MG63 (cell line): ENCODE measurements around the gene FOXO3. TPM values are rescaled to one million over a fixed set of nuclear protein-coding genes. Genes with fewer than 3 reads are reported as not detected.

Experiments
- DNase-seq: peaks from one replicate; pipeline ENCODE4 v3.0.0-alpha.2; 2020
- H3K27me3 ChIP-seq: fragments of 250-450 bp; sonication (Bioruptor Pico); 2 replicates; pipeline ENCODE4 v1.5.1; 2020; ENCODE audit warnings: mild to moderate bottlenecking, moderate library complexity
- H3K36me3 ChIP-seq: fragments of 250-450 bp; sonication (Bioruptor Pico); 2 replicates; pipeline ENCODE4 v1.5.1; 2020; ENCODE audit warnings: mild to moderate bottlenecking, moderate library complexity
- H3K4me3 ChIP-seq: fragments of 250-450 bp; sonication (Bioruptor Pico); 2 replicates; pipeline ENCODE4 v1.5.1; 2020; ENCODE audit warnings: mild to moderate bottlenecking, moderate library complexity
- H3K9me3 ChIP-seq: fragments of 250-450 bp; sonication (Bioruptor Pico); 2 replicates; pipeline ENCODE4 v1.5.1; 2020; ENCODE audit warnings: mild to moderate bottlenecking, moderate library complexity
- total RNA-seq: library from RNA; depleted of rRNA; stranded (reverse); fragments of >200 nt; shearing (Covaris generic); gene quantifications from 2 replicates; pipeline ENCODE4 v1.2.3, GENCODE V29; 2014; ENCODE audit warnings: low replicate concordance

Gene FOXO3
- total RNA-seq, 1 experiment from 2014 or later = 14.9 TPM

DNA sequence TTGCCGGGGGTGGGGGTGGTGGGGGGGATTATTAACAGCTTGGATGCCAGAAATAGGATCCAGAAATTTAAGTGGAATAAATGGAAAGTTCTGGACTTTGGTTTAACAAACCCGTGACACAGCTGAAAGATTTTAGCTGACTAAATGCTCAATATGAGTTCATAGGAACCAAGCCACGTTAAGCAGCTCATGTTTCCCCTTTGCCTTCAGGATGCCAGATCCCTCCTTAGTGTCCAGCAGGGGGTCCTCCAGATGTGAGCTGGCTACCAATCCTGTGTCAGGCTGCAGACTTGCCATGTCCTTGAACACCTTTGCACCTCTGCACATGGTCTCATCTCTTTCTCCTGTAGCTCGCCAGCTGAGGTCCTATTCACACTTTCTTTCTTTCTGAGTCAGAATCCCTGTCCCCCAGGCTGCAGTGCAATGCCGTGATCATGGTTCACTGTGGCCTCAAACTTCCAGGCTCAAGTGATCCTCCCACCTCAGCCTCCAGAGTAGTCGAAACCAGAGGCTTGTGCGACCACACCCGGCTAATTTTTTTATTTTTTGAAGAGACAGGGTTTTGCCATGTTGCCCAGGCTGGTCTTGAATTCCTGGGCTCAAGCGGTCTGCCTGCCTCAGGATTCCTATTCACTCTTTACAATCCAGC lies 154.2 kb downstream of the FOXO3 start:
- Histone ChIP-seq H3K4me3 (no peak overlapping the region), H3K9me3 (no peaks in the 10 kb centered on the region), H3K36me3 (no peaks in the 10 kb centered on the region), H3K27me3 (no peaks in the 10 kb centered on the region)
- DNase-seq = no peak

DNA sequence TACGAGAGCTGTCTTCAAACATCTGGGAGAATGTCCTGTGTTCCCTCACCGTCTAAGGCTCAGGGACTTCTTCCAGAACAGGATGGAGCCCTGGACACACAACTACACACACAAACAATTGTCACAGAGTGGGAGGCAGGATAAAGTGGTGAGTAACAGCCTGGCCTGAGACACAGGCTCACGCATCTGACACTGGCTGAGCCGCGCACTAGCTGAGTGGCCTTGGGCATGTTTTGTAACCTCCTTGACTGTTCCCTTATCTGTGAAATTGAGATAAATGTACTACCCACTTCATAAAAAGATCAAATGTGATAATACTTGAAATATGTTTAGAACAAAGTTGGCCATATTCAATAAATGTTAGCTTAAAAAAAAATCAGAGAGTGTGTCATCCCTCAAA lies 155.1 kb downstream of the FOXO3 start:
- Histone ChIP-seq H3K9me3 (no peaks in the 10 kb centered on the region), H3K27me3 (no peaks in the 10 kb centered on the region), H3K4me3 (no peak overlapping the region), H3K36me3 (no peaks in the 10 kb centered on the region)
- no peak for DNase-seq

DNA sequence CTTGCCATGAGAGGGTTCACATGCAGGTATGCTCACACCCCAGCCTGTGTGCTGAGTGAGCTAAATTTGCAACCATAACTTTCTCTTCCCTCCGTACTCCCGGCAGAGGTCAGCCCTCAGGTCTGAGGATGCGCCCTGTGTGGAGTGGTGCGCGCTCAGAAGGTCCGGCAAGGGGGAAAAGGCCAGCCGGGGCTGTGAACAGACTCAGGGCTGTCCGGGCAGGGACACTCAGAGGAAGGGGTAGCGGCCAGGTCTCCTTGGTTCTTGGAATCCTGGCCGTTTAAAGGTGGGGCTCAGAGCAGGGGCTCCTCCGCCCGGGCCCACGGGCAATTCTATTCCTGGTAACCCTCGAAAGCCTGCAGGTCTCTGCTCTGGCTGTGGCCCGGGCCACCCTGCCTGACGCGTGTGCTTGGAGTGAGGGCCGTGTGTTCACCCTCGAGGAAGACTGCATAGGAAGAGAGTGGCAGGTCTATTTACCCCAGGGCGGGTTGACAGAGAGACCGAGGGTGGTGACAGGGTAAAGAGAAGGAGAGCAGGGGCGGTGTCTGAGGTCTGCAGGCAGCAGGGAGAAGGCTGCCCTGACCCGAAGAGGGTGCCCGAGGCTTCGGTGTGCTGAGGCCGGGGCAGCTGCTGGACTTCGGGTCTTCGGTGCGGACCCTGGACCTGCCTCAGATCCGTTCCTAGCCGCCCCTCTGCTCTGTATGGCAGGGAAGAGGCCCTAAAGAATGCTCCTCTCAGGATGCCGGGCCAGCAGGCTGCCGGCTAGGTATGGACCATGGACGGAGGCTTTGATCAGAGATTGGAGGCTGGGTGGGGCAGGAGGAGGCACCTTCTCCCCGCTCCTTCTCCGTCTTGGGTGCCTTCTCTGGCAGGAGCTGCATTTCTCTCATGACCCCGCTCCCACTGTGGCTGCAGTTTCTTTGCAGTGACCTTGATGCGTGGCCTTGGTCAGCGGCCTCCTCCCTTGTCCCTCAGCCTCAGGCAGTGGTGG lies 156.4 kb downstream of the FOXO3 start:
- Histone ChIP-seq H3K9me3 (no peaks in the 10 kb centered on the region), H3K27me3 (no peaks in the 10 kb centered on the region), H3K36me3 (no peaks in the 10 kb centered on the region), H3K4me3 (no peak overlapping the region)
- no peak for DNase-seq

GRCh38 chr6:108719477-108719876 lies 158.8 kb downstream of the FOXO3 start:
- DNase-seq = no peak
- Histone ChIP-seq H3K4me3 (no peak overlapping the region), H3K9me3 (no peaks in the 10 kb centered on the region), H3K27me3 (no peaks in the 10 kb centered on the region), H3K36me3 (no peaks in the 10 kb centered on the region)

GRCh38 chr6:108720827-108721226 lies 160.1 kb downstream of the FOXO3 start:
- H3K27me3 ChIP-seq = no peaks in the 10 kb centered on the region
- H3K4me3 ChIP-seq = no peak overlapping the region
- no peak for DNase-seq
- no peaks in the 10 kb centered on the region for H3K36me3 ChIP-seq
- no peaks in the 10 kb centered on the region for H3K9me3 ChIP-seq

DNA sequence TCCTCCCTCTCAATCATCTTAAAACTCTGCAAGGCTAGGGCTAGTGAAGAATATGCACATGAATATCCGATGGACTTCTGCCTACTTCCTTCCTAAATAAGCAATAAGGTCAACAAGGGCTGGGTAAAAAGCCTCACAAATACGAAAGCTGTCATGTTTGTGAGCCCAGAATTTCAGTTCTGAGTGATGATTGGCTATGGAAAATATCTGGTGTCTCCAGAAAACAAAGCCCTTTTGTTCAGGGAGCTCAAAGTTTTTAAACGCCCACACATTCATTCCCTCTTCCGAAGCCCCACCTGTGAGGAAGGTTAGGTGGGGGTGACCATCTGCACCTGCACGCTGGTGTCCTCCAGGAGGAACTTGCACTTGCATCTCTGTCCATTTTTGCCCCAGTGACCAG lies 160.6 kb downstream of the FOXO3 start:
- no peak overlapping the region for H3K4me3 ChIP-seq
- DNase-seq = no peak

DNA sequence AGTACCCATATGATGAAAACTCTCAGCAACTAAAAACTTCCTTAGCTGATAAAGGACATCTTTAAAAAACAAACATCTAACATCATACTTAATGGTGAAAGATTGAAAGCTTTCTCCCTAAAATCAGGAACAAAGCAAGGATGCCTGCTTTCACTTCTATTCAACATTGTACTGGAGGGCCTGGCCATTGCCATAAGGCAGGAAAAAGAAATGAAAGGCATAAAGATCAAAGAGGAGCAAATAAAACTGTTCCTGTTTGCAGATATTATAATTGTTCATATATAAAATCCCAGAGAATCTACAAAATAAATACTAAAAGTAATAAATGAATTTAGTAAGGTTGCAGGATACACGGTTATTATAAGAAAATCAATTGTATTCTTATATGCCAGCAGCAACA lies 162.9 kb downstream of the FOXO3 start:
- Histone ChIP-seq H3K4me3 (peak overlapping the region; percentile 2; the same call in 1 of the 2 replicates), H3K36me3 (no peaks in the 10 kb centered on the region), H3K27me3 (no peaks in the 10 kb centered on the region), H3K9me3 (no peaks in the 10 kb centered on the region)
- DNase-seq = no peak

More for the DNA sequence above, 160.6 kb downstream of the FOXO3 start:
- H3K9me3 ChIP-seq = no peaks in the 10 kb centered on the region
- no peaks in the 10 kb centered on the region for H3K36me3 ChIP-seq
- H3K27me3 ChIP-seq = no peaks in the 10 kb centered on the region

GRCh38 chr6:108726726-108727339 lies 166.1 kb downstream of the FOXO3 start:
- Histone ChIP-seq H3K36me3 (no peaks in the 10 kb centered on the region), H3K4me3 (no peak overlapping the region), H3K27me3 (no peaks in the 10 kb centered on the region), H3K9me3 (no peaks in the 10 kb centered on the region)
- DNase-seq = no peak

DNA sequence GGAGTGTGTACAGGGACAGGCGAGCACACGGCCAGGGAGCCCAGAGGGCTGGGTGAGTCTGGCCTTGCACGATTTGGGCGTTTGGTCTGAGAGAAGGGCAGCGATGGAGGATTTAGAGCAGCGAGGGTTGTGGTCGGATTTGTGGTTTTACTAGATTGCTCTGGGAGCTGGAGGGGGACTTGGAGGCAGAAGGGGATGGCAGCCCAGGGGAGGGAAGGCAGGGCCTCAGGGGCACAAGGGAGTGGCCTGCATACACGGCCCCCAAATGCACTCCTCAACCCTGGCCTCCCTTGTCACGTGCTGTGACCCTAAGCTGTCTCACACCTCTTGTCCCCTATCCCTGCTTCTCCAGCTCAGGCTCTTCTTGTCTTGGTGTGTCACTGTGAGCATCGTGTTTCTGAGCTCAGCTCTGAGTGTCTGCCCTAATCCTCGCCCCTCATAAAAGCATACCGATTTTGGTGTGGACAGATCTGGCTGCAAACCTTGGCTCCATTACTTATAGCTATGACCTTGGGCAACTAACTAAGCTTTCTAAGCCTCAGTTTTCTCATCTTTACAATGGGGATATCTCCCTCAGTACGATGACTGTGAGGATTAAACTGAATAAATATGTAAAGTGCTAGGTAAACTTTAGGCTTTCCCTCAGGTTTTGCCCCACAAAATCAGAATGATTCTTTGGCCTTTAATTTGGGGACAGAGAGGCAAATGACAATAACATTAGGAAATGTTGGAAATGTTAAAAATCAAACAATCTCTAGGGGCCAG lies 167.4 kb downstream of the FOXO3 start:
- DNase-seq = no peak
- Histone ChIP-seq H3K36me3 (no peaks in the 10 kb centered on the region), H3K9me3 (no peaks in the 10 kb centered on the region), H3K27me3 (no peaks in the 10 kb centered on the region), H3K4me3 (no peak overlapping the region)

- H3K27me3 ChIP-seq = no peaks in the 10 kb centered on the region
- DNase-seq = no peak
- H3K9me3 ChIP-seq = no peaks in the 10 kb centered on the region
Observed at GRCh38 chr6:108728826-108729225, 168.1 kb downstream of the FOXO3 start.

GRCh38 chr6:108730635-108731515 lies 170.2 kb downstream of the FOXO3 start:
- Histone ChIP-seq H3K9me3 (no peaks in the 10 kb centered on the region), H3K27me3 (no peaks in the 10 kb centered on the region), H3K36me3 (no peaks in the 10 kb centered on the region), H3K4me3 (no peak overlapping the region)
- no peak for DNase-seq

More at GRCh38 chr6:108728826-108729225, 168.1 kb downstream of the FOXO3 start:
- Histone ChIP-seq H3K4me3 (no peak overlapping the region), H3K36me3 (no peaks in the 10 kb centered on the region)

DNA sequence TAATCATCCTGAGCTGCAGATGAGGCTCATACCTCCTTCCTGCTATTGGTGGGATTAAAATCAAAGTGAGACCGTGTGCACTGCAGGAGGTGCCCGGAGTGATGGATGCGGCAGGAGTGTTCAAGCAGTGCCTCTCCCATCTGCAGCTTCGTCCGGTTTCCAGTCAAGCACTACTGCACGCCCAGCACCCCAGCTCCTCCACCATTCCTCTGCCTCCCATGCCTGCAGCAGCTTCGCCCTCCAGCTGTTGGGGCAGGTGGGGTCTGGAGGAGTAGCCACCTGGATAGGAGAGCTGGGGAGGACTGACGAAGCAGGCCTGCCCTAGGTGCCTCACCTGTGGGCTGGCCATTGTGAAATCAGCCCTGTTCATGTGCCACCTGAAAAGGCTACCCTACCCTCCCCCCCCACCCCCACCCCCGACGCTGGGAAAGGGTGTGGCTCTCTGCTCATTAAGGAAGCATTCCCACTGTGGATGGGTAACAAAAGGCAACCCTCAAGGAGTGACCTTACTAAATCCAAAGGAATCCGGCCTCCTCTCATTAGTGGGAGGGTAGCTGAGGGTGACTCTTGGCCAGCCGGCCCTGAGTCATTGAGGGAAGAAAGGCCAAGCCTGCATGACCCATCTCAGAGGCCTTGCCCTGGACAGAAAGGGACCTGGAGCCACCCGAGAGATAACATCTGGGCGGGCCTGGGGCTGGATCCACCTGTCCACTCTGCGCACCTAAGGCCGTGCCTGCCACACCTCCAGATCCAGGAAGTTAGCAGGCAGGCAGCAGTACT lies 171.6 kb downstream of the FOXO3 start:
- Histone ChIP-seq H3K9me3 (no peaks in the 10 kb centered on the region), H3K4me3 (no peak overlapping the region), H3K36me3 (no peaks in the 10 kb centered on the region), H3K27me3 (no peaks in the 10 kb centered on the region)
- DNase-seq = peak; percentile 69

- H3K9me3 ChIP-seq = no peaks in the 10 kb centered on the region
- H3K4me3 ChIP-seq = no peak overlapping the region
- H3K27me3 ChIP-seq = no peaks in the 10 kb centered on the region
- H3K36me3 ChIP-seq = no peaks in the 10 kb centered on the region
- no peak for DNase-seq
Observed at GRCh38 chr6:108733051-108733450, 172.3 kb downstream of the FOXO3 start.

DNA sequence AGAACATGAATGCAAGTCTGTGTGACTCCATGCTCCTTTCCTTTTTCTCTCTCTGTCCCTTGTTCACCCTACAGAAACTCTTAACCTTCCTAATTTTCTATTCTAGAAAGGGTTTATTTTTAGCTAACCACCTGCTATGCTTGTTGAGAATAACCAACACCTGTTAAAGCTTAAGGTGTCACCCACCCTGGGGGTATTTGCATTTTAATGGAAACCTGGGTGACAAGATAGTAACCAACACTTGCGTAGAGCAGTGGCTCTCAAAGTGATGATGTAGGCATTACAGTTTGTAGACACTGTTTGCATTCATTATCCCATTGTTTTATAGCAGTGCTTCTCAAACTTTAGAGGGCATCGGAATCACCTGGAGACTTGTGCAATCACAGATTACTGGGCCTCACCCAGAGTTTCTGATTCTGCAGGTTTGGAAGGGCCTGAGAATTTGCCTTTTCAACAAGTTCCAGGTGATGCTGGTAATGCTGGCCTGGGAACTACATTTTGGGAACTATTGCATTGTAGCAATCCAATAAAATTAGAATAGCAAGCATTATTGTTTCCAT lies 173.1 kb downstream of the FOXO3 start:
- Histone ChIP-seq H3K4me3 (no peak overlapping the region), H3K9me3 (no peaks in the 10 kb centered on the region), H3K36me3 (no peaks in the 10 kb centered on the region), H3K27me3 (no peaks in the 10 kb centered on the region)
- no peak for DNase-seq
